Lung microvascular endothelial cell (primary cell): ENCODE data around the gene POU2F2. TPM values are rescaled to one million over a fixed set of nuclear protein-coding genes. Genes with fewer than 3 reads are reported as not detected.

Experiments used
- DNase-seq, 2 donors: peaks; one replicate each; pipeline versions ENCODE4 v3.0.0 to v3.0.0-alpha.2; 2010; ENCODE audit warnings: low read depth in 2 of 2
- total RNA-seq: library from RNA; depleted of rRNA; stranded (reverse); fragments of >200 nt; gene quantifications from 2 replicates; pipeline ENCODE4 v1.2.1, GENCODE V29; 2014

The POU2F2 gene
- total RNA-seq, 1 donor from 2014 or later: 0.20 TPM

DNA sequence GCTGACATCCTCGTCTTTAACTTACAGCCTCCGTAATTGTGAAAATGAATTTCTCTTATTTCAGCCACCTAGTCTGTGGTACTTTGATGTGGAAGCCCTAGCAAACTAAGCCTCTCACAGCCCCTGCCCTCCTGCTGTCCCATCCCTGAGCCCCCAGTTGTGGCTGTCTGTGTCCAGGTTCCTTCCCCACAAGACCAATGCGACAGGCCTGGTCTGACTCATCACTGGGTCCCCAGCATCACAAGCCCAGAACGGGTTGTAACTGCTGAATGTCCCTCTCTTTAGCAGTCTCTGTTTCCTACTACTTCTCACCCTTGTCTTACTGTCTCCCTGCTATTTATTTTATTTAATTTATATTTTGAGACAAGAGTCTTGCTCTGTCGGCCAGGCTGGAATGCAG, 5.7 kb downstream of the POU2F2 start:
- DNase-seq: no peak

DNA sequence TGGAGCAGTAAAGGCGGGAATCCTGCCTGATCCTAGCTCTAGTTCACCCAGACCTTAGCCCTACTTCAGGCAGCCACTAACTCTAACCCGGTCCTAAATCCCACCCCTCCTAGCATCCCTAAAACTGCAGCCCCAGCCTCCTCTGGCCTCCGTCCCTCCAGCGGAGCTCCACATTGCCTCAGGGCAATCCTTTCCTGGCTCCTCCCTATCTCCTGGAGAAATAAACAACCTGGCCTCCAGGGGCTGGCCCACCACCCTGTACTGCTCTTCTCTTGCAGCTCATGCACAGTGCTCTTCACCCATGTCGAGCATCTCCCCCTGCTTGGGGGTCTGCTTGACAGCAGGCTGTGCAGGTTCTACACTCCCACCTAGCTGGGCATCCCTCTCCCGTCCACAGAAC, 6.7 kb downstream of the POU2F2 start:
- DNase-seq: no peak

DNA sequence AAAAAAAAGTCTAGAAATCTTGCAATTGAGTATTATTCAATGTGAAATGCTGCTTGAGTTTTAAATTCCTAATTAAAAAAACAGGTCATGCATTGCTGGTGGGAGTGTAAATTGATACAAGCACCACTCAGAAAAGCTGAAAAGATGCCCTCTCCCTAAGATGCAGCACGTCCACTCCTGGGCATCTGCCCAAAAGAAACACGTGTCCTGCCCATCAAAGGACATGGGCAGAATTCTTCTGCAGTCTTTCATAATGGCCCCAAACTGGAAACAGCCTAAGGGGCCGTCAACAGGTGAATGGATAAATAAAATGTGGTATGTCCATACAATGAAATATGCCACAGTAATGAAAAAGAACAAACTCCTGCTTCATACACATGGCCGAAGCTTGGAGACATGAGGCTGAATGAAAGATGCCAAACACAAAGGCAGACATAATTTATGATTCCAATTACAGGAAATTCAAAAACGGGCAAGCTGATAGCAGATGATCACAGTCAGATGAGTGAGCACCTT, 7.8 kb downstream of the POU2F2 start:
- DNase-seq: no peak

DNA sequence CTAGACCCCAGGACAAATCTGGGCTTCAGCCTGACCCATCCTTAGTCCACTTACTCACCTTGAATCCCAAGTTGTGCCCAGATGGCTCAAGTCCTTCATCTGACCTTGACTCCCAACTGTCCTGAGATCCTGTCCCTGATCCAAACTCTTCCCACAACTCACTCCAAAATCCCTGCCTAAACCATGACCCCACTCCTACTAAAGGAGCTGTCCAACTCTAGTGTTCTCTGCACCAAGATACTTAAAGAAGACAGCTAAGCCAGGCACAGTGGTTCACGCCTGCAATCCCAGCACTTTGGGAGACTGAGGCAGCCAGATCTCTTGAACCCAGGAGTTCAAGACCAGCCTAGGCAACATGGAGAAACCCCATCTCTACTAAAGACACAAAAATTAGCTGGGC, 8.5 kb downstream of the POU2F2 start:
- no peak for DNase-seq

DNA sequence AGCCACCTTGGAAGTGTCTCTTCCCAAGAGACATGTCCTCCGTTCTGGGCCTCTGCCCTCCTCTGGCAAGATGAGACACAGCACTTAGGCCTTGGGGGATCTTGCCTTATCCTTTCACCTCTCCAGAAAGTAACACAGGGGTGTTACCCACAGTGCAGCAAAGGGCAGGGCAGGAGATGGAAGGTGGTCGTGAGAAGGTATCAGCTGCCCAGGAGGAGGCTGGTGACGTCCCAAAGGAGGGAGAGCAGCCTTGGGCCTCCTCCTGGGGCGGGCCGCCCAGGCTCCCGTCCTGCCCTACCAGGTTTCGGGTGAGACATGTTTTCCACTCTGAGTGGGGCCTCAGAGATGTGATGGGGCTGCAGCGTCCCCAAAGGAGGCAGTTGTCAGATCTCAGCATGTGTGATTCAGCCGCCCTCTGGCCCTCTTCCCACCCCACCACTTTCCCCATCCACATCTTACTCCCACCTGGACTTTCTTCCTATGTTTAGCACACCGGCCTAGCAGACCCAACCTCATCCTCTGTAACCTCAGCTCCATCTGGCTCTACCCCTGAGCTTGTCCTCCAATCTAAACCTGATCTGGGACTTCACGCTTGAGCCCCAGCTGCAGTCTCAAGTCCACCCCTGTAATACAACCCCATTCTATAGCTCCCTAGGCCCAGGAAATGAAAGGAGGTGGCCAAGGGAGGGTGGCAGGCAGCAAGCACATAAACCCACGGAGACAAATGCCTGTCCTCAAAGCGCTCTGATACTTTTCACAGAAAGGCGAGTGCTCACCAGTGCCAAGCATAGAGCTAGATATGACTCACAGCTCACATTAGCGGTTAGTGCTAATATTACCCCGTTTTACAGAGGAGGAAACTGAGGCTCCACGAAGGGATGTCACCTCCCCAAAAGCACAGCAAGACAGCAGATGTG, 9.3 kb downstream of the POU2F2 start:
- DNase-seq: no peak

DNA sequence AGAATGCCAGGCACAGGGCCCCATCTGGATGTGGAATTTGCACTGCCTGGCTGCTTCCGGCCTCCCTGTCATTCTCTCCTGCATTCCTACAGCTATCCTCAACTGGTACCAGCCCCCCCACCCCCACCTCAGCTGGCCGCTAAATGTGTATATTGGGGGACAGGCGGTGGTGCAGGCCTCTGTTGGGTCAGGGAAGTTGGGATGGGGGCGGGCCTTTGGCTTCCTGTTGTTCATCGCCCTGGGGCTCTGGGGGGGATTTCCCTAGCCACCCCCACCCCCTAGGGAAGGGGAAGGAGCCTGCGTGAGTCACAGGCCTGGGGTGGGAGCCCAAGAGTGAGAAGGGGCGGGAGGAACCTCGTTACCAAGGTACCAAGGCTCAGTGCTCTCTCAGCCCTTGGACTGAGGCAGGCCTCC, 10.6 kb downstream of the POU2F2 start:
- peak; percentile 44 to 94 for DNase-seq

DNA sequence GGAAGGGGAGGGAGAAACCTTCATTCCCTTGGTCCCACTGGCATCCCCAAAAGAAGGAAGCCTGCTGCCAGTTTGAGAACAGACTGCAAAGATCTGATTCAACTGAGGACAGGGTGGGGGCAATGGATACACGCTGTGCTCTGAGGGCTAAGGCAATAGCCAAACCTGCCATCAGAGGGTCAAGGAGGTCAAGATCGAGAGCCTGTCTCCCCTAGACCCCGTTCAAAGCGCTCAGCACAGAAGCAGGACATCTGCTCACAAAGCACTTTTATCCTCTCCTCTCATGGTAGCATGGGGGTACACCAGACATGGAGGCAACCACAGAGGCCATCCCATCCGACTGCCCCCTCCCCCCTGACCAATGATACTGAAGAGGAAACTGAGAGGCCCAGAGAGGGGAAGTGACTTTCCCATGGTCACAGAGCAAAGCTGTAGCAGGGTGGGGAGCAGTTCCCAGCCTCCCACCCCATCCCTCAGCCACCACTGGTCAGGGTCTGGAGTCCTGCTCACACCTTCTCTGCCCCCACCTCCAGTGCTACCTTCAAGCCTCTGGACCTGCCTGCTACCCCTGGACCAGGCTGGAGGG, 11.1 kb downstream of the POU2F2 start:
- DNase-seq: no peak

DNA sequence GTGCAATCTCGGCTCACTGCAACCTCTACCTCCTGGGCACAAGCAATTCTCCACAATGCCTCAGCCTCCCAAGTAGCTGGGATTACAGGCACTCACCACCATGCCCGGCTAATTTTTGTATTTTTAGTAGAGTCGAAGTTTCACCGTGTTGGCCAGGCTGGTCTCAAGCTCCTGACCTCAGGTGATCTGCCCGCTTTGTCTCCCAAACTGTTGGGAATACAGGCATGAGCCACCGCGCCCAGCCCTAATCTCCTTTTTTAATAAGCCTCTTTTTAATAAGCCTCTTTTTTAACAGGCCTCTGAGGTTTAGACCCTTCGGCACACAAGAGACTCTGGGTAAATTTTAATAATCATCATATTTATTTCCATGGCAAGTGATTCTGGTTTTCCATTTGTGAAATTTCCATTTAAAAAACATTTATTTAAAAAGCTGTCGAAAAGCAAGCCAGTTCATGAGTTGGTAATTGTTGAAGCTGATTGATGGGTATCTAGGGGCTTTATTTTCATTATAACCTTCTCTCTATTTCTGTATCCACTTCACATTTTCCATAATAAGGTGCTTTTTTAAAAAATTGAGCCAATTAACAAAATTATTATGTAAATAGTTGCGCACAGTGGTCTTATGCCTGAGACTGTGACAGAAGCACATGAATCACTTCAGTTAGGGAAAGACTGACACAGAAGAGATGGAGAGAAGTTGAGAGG, 11.8 kb downstream of the POU2F2 start:
- DNase-seq: no peak

DNA sequence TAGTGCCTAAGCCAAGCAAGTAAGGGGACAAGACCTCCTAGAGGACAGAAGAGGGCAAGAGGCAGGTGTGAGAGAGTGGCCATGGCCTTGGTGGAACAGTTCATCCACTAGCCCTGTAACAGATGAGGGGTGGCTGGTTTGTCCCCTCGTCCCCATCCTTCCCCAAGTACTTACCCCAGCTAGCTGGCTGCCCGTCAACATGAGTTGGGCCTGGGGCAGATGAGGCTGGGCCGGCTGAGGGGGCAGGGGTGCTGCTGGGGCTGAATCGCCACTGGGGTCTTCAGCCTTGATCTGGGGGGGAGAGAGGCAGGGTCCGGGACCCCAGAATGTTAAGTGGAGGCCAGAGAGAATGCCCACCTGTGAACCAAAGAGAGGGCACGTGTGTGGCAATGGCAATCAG, 15.2 kb downstream of the POU2F2 start:
- no peak for DNase-seq

DNA sequence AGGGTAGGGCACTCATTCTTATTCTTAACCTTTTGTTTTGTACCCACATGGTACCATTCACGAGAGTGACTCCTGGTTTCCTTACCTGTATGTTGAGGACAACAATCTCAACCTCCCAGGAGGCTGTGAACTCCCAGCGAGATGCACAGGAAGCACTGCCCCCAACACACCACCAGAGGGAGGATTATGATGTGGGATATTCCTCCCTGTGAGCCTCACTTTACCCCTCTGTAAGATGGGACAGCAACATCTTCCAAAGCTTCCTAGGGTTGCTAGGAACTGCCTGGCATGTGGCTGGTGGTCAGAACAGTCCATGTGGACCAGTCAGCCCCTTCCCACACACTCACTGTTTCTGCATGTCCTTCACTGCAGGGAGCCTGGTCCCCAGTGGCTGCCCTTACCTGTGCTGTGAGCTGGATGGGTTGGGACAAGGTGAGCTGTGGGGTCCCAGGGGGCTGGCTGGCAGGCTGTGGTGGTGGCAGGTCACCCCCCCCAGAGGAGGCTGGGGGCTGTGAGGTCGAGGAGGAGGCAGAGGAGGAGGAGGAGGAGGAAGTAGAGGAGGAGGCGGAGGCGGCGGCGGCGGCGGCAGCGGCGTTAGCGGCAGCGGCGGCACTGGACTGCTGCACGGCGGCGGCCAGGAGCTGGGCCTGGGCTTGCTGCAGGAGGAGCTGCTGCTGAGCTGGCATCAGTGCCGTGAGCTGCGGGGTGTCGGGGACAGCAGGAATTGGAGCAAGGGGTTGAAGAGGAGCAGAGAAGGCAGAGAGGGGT, 15.8 kb downstream of the POU2F2 start:
- no peak for DNase-seq

DNA sequence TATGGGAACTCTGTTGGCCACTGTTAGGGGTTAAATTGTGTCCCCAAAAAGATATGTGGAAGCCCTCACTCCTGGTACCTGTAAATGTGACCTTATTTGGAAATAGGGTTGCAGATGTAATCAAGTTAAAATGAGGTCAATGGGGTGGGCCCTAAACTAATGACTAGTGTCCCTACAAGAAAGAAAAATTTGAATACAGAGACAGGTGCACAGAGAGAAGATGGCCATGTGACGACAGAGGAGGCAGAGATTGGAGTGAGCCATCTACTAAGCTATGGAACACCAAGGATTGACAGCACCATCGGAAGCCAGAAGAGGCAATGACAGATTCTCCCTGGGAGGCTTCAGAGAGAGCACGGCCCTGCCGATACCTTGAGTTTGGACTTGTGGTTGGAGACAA, 16.5 kb downstream of the POU2F2 start:
- no peak for DNase-seq

DNA sequence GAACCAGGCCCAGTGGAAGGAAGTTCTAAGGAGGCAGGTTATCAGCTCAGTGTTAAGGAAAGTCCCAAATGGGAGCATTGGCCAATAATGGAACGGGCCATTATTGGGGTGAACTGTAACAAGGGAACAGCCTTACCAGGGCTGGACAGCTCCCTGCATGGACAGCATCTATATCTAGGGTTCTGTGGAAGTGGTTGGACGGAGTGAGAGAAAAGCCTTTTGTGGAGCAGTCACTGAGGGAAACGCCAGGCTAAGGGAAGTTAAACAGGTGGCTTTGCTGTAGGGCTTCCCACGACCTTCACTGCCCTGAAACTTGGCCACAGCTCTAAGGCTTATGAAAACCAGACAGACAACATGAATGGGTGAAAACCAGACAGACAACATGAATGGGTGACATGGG, 17.0 kb downstream of the POU2F2 start:
- DNase-seq: peak; percentile 24 to 69

DNA sequence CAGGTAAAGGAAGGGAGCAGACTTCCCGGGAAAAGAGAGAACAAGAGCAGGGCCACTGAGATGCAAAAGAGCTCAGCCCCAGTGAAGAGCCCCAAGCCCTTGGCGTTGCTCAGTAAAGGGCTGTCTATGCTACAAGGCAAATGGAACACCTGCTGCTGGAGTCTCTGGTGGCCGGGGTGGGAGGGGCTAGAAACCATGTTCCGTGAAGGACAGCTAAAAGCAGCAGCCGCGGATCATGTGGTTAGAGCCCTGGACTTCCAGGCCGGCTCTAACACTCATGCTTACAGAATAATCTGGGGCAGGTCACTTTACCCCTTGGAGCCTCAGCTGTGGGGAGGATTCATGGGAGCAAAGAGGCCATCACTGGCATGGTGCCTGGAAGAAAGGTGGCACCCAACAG, 17.8 kb downstream of the POU2F2 start:
- DNase-seq: no peak

DNA sequence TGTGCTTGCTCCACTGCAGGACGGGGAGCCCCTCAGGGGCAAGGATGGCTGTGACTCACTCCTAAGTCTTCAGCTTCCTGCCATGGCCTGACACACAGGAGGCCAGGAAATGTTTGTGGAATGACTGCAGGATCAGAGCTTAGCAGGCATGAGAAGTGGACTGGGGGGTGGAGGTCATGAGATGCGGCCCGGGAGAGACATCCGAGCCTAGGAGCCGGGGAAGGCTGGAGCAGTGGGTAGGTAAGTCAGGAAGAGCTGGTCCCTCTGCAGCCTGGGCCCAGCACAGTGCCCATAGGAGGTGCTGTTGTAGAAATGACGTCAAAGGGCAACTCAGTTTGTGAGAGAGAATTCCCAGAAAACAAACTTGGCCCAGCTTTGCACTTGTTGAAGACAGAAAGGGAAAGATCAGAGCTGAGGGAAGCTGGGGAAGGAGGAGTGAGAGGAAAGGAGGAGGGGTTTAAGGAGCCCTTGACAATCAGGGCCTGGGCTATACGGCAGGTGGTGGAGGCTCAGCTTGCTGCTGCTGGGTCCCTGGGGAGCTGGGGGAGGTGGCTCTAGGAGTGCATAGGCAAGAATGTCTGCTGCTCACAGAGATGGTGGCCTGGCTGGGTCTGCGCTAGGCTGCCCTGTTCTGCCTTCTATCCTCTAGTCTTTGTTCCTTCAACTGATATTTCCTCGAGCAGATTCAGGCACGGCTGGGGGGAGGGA, 18.5 kb downstream of the POU2F2 start:
- peak; percentile 58 to 98 for DNase-seq

DNA sequence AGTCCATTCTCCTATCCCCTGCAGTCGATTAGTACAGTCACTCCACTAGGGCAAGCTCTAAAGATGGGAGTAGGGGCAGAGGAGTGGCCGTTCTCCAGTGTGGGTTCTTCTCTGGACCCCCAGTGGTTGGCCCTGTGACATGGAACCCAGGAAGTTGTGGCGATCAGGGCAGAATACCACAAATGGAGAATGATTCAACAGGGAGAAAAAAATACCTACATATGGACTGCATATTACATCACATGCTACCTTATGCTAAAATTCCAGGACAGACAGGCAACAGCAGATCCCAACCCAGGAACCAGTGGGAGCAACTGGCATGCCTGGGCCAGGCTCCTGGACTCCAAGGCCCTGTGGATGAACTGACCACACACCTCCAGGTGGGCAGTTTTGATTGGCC, 20.4 kb downstream of the POU2F2 start:
- DNase-seq: no peak

DNA sequence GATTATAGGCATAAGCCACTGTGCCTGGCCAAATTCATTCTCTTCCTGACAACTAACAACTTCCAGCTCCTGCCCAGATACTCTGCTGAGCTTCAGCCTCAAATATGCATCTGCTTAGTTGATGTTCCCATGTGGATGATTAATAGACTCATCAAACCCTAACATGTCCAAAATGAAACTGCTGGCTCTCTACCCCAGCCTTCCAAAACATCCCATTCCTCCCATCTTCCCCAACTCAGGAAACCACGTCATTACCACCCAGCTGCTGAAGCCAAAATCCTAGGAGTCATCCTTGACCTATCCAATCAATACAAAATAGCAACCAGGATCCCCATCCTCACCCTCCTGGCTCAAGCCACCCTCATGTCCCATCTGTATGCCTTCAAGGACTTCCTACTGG, 20.9 kb downstream of the POU2F2 start:
- DNase-seq: peak in 1 of 2 donors; percentile 38

DNA sequence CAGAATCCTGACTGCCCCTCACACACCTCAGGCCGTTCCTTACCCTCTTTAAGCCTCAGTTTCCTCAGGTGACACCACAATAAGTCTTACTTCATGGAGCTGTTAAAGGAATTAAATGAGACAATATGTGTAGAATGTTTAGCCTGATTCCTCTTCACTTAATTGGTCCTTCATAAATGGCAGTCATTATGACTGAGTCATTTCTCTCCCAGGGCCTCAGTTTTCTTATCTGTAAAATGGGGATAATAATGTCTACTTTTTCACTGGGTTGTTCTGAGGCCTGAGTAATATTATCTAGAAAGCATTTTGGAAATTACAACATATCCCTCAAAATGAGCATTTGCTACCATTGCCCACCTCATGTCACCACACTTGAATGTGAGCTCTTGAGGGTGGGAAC, 21.6 kb downstream of the POU2F2 start:
- no peak for DNase-seq

DNA sequence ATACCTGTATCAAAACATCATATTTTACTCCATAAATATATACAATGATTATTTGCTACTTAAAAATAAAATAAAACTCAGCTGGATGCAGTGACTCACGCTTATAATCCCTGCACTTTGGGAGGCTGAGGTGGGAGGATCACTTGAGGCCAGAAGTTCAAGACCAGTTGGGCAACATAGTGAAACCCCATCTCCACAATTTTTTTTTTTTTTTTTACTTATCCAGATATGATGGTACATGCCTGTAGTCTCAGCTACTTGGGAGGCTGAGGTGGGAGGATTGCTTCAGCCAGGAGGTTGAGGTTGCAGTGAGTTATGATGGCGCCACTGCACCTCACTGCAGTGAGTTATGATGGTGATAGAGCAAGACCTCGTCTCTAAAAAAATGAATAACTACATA, 22.4 kb downstream of the POU2F2 start:
- DNase-seq: no peak

DNA sequence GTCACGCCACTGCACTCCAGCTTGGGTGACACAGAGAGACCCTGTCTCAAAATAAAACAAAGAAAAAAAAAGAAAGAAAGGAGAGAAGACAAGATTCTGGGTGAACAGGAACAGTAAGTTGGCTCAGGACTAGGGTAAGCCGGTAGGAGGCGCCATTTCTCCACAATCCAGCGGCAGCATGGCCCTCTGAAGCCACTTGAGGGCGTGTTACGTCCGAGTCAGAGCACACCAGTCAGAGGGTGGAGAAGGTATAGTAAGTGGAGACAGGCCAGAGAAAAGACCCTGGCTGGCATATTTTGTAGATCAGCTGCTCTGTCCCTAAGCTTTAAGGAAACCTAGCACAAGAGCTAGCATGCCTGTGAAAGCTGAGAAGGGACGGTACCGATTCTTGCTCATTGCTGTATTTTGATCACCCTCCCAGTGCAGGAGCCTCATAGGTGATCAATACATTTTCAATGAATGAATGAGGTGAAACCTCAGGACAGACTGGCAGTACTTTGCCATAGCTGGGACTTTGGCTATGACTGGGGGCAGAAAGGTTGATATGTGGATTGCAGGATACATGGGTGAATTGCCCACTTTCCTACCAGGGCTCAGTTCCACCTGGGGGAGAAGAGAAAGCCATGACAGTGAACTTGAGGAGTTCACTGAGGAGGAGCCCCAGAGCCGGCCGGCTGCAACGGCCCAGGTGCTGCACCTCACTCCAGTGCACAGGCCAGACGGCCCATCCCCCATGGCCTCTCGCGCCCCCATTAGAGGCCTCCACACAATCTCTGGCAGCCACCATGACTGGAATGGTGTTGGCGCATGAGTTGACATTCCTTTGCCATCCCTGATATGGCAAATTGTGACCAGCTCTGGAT, 23.5 kb downstream of the POU2F2 start:
- peak; percentile 93 for DNase-seq

DNA sequence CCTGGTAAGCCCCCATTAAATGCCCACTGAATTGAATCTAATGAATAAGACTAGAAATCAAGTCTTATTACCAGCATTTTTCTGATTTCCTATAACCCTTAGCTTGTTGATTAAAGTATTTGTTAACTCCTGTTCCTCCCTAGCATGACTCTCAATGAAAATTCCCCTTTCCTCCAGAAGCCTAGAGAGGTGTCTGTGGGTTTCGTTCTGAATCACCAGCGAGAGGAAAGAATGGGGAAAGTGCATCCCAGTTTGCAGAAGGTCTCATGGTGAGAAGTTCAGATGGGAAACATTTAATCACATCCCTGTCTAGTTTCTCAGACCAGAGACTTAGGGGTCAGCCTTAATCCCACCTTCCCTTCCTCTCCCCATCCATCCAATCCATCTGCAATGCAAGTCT, 26.9 kb downstream of the POU2F2 start:
- DNase-seq: no peak
